CD4-positive, alpha-beta T cell treated with Interleukin-17A for 1 hour (primary cell): Measurements from ENCODE around the gene ARCN1.
"Not testable (repeated sequence)": the region's sequence is repeated elsewhere in the genome, so short reads cannot be mapped to it uniquely, and the experiment has no call there.

ENCODE experiments used
- DNase-seq: peaks from one replicate; pipeline ENCODE4 v3.0.0-alpha.2; 2020

Gene ARCN1

GRCh38 chr11:118606844-118607228, 34.6 kb downstream of the ARCN1 start:
- DNase-seq, result no peak

GRCh38 chr11:118607401-118608359, 35.5 kb downstream of the ARCN1 start, which contains the start of gene PHLDB1:
TSS of gene PHLDB1 (plus strand) at chr11:118607615. CDS start at chr11:118613837, 6,222 bp downstream.
- DNase-seq, result peak; percentile 57

- DNase-seq, result peak; percentile 87
These were observed 36.4 kb downstream of the ARCN1 start for GRCh38 chr11:118608360-118609227.

- peak; percentile 46 for DNase-seq
These were observed 37.4 kb downstream of the ARCN1 start for GRCh38 chr11:118609380-118610224.

GRCh38 chr11:118610225-118610772, 38.1 kb downstream of the ARCN1 start:
- DNase-seq, result peak; percentile 7

GRCh38 chr11:118610773-118611432, 38.7 kb downstream of the ARCN1 start:
- peak; percentile 87 for DNase-seq

- not testable (repeated sequence) for DNase-seq
These were observed 39.2 kb downstream of the ARCN1 start for GRCh38 chr11:118611433-118611795.

- no peak for DNase-seq
These were observed 40.2 kb downstream of the ARCN1 start for GRCh38 chr11:118612378-118612777.

- DNase-seq, result no peak
These were observed 42.3 kb downstream of the ARCN1 start for GRCh38 chr11:118614511-118614910.

GRCh38 chr11:118615282-118615975, 43.2 kb downstream of the ARCN1 start:
- no peak for DNase-seq

GRCh38 chr11:118615976-118616371, 43.8 kb downstream of the ARCN1 start:
- no peak for DNase-seq

GRCh38 chr11:118618115-118618990, 46.1 kb downstream of the ARCN1 start:
- no peak for DNase-seq

- DNase-seq, result no peak
These were observed 46.8 kb downstream of the ARCN1 start for GRCh38 chr11:118618991-118619375.

GRCh38 chr11:118619444-118620197, 47.4 kb downstream of the ARCN1 start:
- no peak for DNase-seq

GRCh38 chr11:118620529-118621070, 48.4 kb downstream of the ARCN1 start:
- no peak for DNase-seq

GRCh38 chr11:118621071-118621783, 49.0 kb downstream of the ARCN1 start:
- DNase-seq, result peak; percentile 14

GRCh38 chr11:118621784-118622375, 49.7 kb downstream of the ARCN1 start:
- no peak for DNase-seq
